ENCODE data around the gene ABCF1. TPM values are rescaled to one million over a fixed set of nuclear protein-coding genes. Genes with fewer than 3 reads are reported as not detected.

ABCF1 gene
- total and polyA plus RNA-seq, 2 donors (not counting 1 experiment from before 2014, with no cell fraction given) = 35.5 to 49.2 TPM

DNA sequence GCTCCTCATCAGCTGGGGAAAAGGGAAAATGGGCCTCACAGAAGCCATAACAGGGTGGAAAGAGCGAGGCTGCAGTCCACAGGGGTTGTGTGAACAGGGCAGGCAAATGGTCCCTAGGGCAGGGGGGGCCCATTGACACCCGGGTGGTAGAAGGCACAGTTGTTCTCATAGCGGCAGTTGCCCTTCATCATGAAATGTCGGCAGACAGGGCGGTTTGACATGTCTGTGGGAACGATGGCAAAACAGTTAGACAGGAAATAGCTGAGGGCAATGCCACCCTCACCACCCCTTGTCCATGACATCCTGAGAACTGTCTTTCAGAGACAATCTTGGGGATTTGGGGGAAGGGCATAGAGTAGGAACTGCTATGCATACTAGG lies 30.2 kb downstream of the ABCF1 start:
- Histone ChIP-seq H3K4me2 (ENCODE audit: extremely low read depth, insufficient read depth, low read length) (no peak overlapping the region), H3K4me1 (ENCODE audit: control insufficient read depth, extremely low read depth, insufficient read depth, low read length) (no peaks in the 10 kb centered on the region), H3K4me3 (replicated peaks in 1 of 4; ENCODE audit: control extremely low read depth in 1 of 4, insufficient read depth in 1 of 4, low read depth in 3 of 4, low read length in 4 of 4) (no peak overlapping the region), H3K27me3 (ENCODE audit: control insufficient read depth, insufficient read depth, low read length) (no peaks in the 10 kb centered on the region), H3K9me3 (ENCODE audit: control insufficient read depth, insufficient read depth, low read depth, low read length) (no peaks in the 10 kb centered on the region), H3K27ac (ENCODE audit: insufficient read depth, low read length) (no peak overlapping the region), H3K79me2 (ENCODE audit: control insufficient read depth, insufficient read depth, low read length) (no peaks in the 10 kb centered on the region), H3K36me3 (ENCODE audit: control insufficient read depth, insufficient read depth, low read length) (peaks cover 45% of the 10 kb centered on the region), H2AFZ (ENCODE audit: low read length) (no peak overlapping the region), H3K9ac (ENCODE audit: insufficient read depth, low read length) (no peak overlapping the region), H4K20me1 (ENCODE audit: control insufficient read depth, extremely low read depth, insufficient read depth, low read length) (no peaks in the 10 kb centered on the region)
- DNase-seq (ENCODE audit: low read depth in 2 of 2) = no peak
- TF ChIP-seq EZH2 (IDR thresholded peaks at IDR 0.05; ENCODE audit: low read length, missing control alignments) (no peak), CTCF (conservative IDR thresholded peaks at IDR 0.05 in 1 of 2, IDR thresholded peaks at IDR 0.05 in 1 of 2; ENCODE audit: low read depth in 1 of 2, low read length in 2 of 2) (no peak)

DNA sequence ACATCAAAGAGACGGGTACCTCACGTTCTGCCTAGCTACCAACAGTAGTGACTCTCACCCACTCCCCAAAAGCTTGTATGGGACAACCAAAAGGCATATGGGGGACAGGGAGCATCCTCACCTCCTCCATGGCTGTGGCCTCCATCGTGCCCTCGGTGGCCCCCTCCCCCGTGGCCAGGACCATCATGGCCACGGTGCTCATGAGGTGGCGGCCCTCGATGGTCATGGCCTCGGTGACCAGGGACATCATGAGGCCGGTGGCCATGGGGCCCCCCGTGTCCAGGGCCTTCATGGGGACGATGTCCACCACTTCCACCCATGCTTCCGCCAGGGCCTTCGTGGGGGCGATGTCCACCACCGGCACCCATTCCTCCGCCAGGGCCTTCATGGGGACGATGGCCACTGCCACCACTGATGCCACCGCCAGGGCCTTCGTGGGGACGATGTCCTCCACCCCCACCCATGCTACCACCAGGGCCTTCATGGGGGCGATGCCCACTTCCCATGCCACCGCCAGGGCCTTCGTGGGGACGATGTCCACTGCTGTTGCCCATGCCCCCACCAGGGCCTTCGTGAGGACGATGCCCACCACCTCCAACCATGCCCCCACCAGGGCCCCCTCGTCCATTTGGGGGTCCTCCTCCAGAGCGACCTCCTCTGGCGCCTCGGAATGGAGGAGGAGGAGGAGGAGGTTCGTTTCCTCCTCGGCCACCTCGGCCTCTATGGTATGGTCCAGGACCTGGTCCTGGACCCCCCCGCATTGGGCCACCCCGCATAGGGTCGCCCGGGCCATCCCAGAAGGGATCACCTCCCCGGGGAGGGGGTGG lies 30.8 kb downstream of the ABCF1 start:
- H3K4me2 ChIP-seq (ENCODE audit: extremely low read depth, insufficient read depth, low read length) = no peak overlapping the region
- H3K4me1 ChIP-seq (ENCODE audit: control insufficient read depth, extremely low read depth, insufficient read depth, low read length) = no peaks in the 10 kb centered on the region
- no peak overlapping the region for H3K9ac ChIP-seq (ENCODE audit: insufficient read depth, low read length)
- TF ChIP-seq EZH2 (IDR thresholded peaks at IDR 0.05; ENCODE audit: low read length, missing control alignments) (no peak), CTCF (conservative IDR thresholded peaks at IDR 0.05 in 1 of 2, IDR thresholded peaks at IDR 0.05 in 1 of 2; ENCODE audit: low read depth in 1 of 2, low read length in 2 of 2) (no peak)
- H3K4me3 ChIP-seq (replicated peaks in 1 of 4; ENCODE audit: control extremely low read depth in 1 of 4, insufficient read depth in 1 of 4, low read depth in 3 of 4, low read length in 4 of 4) = no peak overlapping the region
- no peak overlapping the region for H3K27ac ChIP-seq (ENCODE audit: insufficient read depth, low read length)
- H4K20me1 ChIP-seq (ENCODE audit: control insufficient read depth, extremely low read depth, insufficient read depth, low read length) = no peaks in the 10 kb centered on the region
- H3K27me3 ChIP-seq (ENCODE audit: control insufficient read depth, insufficient read depth, low read length) = no peaks in the 10 kb centered on the region
- H3K9me3 ChIP-seq (ENCODE audit: control insufficient read depth, insufficient read depth, low read depth, low read length) = no peaks in the 10 kb centered on the region
- no peaks in the 10 kb centered on the region for H3K79me2 ChIP-seq (ENCODE audit: control insufficient read depth, insufficient read depth, low read length)
- DNase-seq (ENCODE audit: low read depth in 2 of 2) = no peak
- no peak overlapping the region for H2AFZ ChIP-seq (ENCODE audit: low read length)
- peaks cover 45% of the 10 kb centered on the region for H3K36me3 ChIP-seq (ENCODE audit: control insufficient read depth, insufficient read depth, low read length)

DNA sequence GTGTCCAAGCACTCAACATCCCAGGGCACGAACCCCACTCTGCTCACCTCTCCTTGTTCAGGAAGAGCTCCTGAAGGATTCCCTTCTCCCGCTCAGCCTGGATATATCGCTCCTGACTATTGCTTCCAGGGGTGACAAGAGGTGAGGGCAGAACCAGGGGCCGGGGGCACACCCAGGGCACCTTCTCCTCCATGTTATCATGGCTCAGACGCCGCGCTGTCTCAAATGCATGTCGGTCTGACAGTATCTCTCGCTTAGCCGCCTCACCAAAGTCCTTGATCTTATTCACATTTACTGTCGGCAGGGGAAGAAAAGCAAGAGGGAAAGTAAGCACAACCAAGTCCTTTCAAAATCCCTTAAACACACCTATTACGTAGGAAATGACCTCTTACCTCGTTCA lies 32.7 kb downstream of the ABCF1 start:
- H4K20me1 ChIP-seq (ENCODE audit: control insufficient read depth, extremely low read depth, insufficient read depth, low read length) = no peaks in the 10 kb centered on the region
- TF ChIP-seq EZH2 (IDR thresholded peaks at IDR 0.05; ENCODE audit: low read length, missing control alignments) (no peak), CTCF (conservative IDR thresholded peaks at IDR 0.05 in 1 of 2, IDR thresholded peaks at IDR 0.05 in 1 of 2; ENCODE audit: low read depth in 1 of 2, low read length in 2 of 2) (no peak)
- H3K27me3 ChIP-seq (ENCODE audit: control insufficient read depth, insufficient read depth, low read length) = no peaks in the 10 kb centered on the region
- H3K27ac ChIP-seq (ENCODE audit: insufficient read depth, low read length) = no peak overlapping the region
- peaks cover 48% of the 10 kb centered on the region for H3K36me3 ChIP-seq (ENCODE audit: control insufficient read depth, insufficient read depth, low read length)
- no peak overlapping the region for H3K4me3 ChIP-seq (replicated peaks in 1 of 4; ENCODE audit: control extremely low read depth in 1 of 4, insufficient read depth in 1 of 4, low read depth in 3 of 4, low read length in 4 of 4)
- H3K4me1 ChIP-seq (ENCODE audit: control insufficient read depth, extremely low read depth, insufficient read depth, low read length) = no peaks in the 10 kb centered on the region
- H3K4me2 ChIP-seq (ENCODE audit: extremely low read depth, insufficient read depth, low read length) = no peak overlapping the region
- no peak overlapping the region for H2AFZ ChIP-seq (ENCODE audit: low read length)
- no peak overlapping the region for H3K9ac ChIP-seq (ENCODE audit: insufficient read depth, low read length)
- H3K79me2 ChIP-seq (ENCODE audit: control insufficient read depth, insufficient read depth, low read length) = no peaks in the 10 kb centered on the region
- H3K9me3 ChIP-seq (ENCODE audit: control insufficient read depth, insufficient read depth, low read depth, low read length) = no peaks in the 10 kb centered on the region
- DNase-seq (ENCODE audit: low read depth in 2 of 2) = no peak
